GM23338 (cell line): ENCODE results near the gene L3HYPDH. TPM values are rescaled to one million over a fixed set of nuclear protein-coding genes. Genes with fewer than 3 reads are reported as not detected.

Experiments used
- ATAC-seq: fragments of 200-7000 bp; cut with Tn5 transposase; 3 replicates; pipeline ENCODE4 v1.9.1; 2020
- DNase-seq: peaks from one replicate; pipeline ENCODE4 v3.0.0-alpha.2; 2015; ENCODE audit warnings: low spot score
- H2AFZ ChIP-seq: fragments of 200-600 bp; sonication (generic); 2 replicates; pipeline ENCODE4 v1.8.0; 2016; ENCODE audit warnings: antibody characterized with exemption, mild to moderate bottlenecking, moderate library complexity
- H3F3A ChIP-seq: fragments of 200-600 bp; sonication (generic); replicated peaks from 2 replicates; pipeline ENCODE4 v1.8.0; 2017; ENCODE audit warnings: antibody characterized with exemption, mixed run types, low read depth
- H3K27ac ChIP-seq: fragments of 200-600 bp; sonication (generic); 2 replicates; pipeline ENCODE4 v1.6.1; 2016; ENCODE audit warnings: low read depth
- H3K27me3 ChIP-seq: fragments of 200-600 bp; sonication (generic); 2 replicates; pipeline ENCODE4 v1.8.0; 2016; ENCODE audit warnings: mild to moderate bottlenecking, mixed run types, moderate library complexity; ENCODE audit not compliant: insufficient read depth
- H3K36me3 ChIP-seq: fragments of 200-600 bp; sonication (generic); 2 replicates; pipeline ENCODE4 v1.8.0; 2016; ENCODE audit warnings: mild to moderate bottlenecking; ENCODE audit not compliant: insufficient read depth
- H3K4me1 ChIP-seq: fragments of 200-600 bp; sonication (generic); 2 replicates; pipeline ENCODE4 v1.8.0; 2016; ENCODE audit warnings: mild to moderate bottlenecking, moderate library complexity; ENCODE audit not compliant: insufficient read depth
- H3K4me2 ChIP-seq: fragments of 200-600 bp; sonication (generic); 2 replicates; pipeline ENCODE4 v1.7.1; 2017; ENCODE audit warnings: mixed run types
- H3K4me3 ChIP-seq: fragments of 200-600 bp; sonication (generic); 2 replicates; pipeline ENCODE4 v1.6.1; 2016; ENCODE audit warnings: mixed run types
- H3K79me2 ChIP-seq: fragments of 200-600 bp; sonication (generic); replicated peaks from 2 replicates; pipeline ENCODE4 v1.8.0; 2017; ENCODE audit warnings: mild to moderate bottlenecking; ENCODE audit not compliant: insufficient read depth
- H3K9me2 ChIP-seq: fragments of 200-600 bp; sonication (generic); 2 replicates; pipeline ENCODE4 v1.8.0; 2017; ENCODE audit not compliant: insufficient read depth
- H4K20me1 ChIP-seq: fragments of 200-600 bp; sonication (generic); replicated peaks from 2 replicates; pipeline ENCODE4 v1.8.0; 2017; ENCODE audit warnings: mild to moderate bottlenecking; ENCODE audit not compliant: insufficient read depth
- H3K27ac Mint-ChIP-seq: 2 replicates; pipeline ENCODE4 v1.8.0; 2020; ENCODE audit warnings: inconsistent platforms, mild to moderate bottlenecking, moderate library complexity, mixed read lengths
- H3K27me3 Mint-ChIP-seq: 3 replicates; pipeline ENCODE4 v1.8.0; 2022; ENCODE audit warnings: low read depth, mild to moderate bottlenecking, moderate library complexity, mixed read lengths, inconsistent platforms; ENCODE audit not compliant: insufficient read depth, poor library complexity
- H3K36me3 Mint-ChIP-seq: 3 replicates; pipeline ENCODE4 v1.8.0; 2021; ENCODE audit warnings: low read depth, mild to moderate bottlenecking, inconsistent platforms, moderate library complexity, mixed read lengths
- H3K4me1 Mint-ChIP-seq: 3 replicates; pipeline ENCODE4 v1.8.0; 2020; ENCODE audit warnings: mild to moderate bottlenecking, inconsistent platforms, mixed read lengths
- H3K4me3 Mint-ChIP-seq: 3 replicates; pipeline ENCODE4 v1.8.0; 2021; ENCODE audit warnings: moderate library complexity, mild to moderate bottlenecking, inconsistent platforms, mixed read lengths
- H3K9me3 Mint-ChIP-seq: 3 replicates; pipeline ENCODE4 v1.8.0; 2020; ENCODE audit warnings: moderate library complexity, mild to moderate bottlenecking, inconsistent platforms, mixed read lengths
- CREB1 ChIP-seq: fragments of 250-450 bp; sonication (Bioruptor Pico); IDR thresholded peaks from 2 replicates; pipeline ENCODE4 v1.5.0; 2020; ENCODE audit warnings: low read depth, mild to moderate bottlenecking, moderate library complexity
- EZH2 ChIP-seq: fragments of 200-600 bp; sonication (generic); IDR thresholded peaks from one replicate; pipeline ENCODE4 v1.8.0; 2017; ENCODE audit warnings: antibody characterized with exemption, mild to moderate bottlenecking, low read depth; ENCODE audit not compliant: unreplicated experiment
- JUNB ChIP-seq: IDR thresholded peaks from one replicate; pipeline ENCODE4 v1.6.1; 2016; ENCODE audit warnings: antibody characterized with exemption; ENCODE audit not compliant: unreplicated experiment
- NANOG ChIP-seq: IDR thresholded peaks from 2 replicates; pipeline ENCODE4 v1.6.1; 2016; ENCODE audit warnings: antibody characterized with exemption, borderline replicate concordance
- POLR2AphosphoS5 ChIP-seq: IDR thresholded peaks from 2 replicates; pipeline ENCODE4 v1.6.1; 2016; ENCODE audit warnings: antibody characterized with exemption, low read depth
- STAT1 ChIP-seq: IDR thresholded peaks from one replicate; pipeline ENCODE4 v1.6.1; 2016; ENCODE audit warnings: antibody characterized with exemption; ENCODE audit not compliant: unreplicated experiment
- ZNF114 ChIP-seq: fragments of 250-450 bp; sonication (Bioruptor Pico); IDR thresholded peaks from 2 replicates; pipeline ENCODE4 v1.5.0; 2020; ENCODE audit warnings: mild to moderate bottlenecking, moderate library complexity
- polyA plus RNA-seq: library from polyadenylated mRNA; unstranded; fragments of >200 nt; fragmentation: Nextera tagmentation; extraction: Ambion mirVana; gene quantifications from 2 replicates; pipeline ENCODE4 v1.2.1, GENCODE V29; 2016
- total RNA-seq: library from RNA; depleted of rRNA; stranded (reverse); fragments of >200 nt; shearing (Covaris generic); gene quantifications from 2 replicates; pipeline ENCODE4 v1.2.3, GENCODE V29; 2014
- TF ChIP-seq, protein P1 (sequence below): IDR thresholded peaks from 2 replicates; pipeline ENCODE4 v1.6.1; 2016; ENCODE audit warnings: antibody characterized with exemption
- TF ChIP-seq, protein P2 (sequence below), 2 experiments: fragments of 200-600 bp in 1 of 2; sonication (generic) in 1 of 2; conservative IDR thresholded peaks; 2 replicates each; pipeline versions ENCODE4 v1.5.1 to v1.6.1; 2016 to 2017; ENCODE audit warnings: antibody characterized with exemption in 2 of 2, low read depth in 2 of 2, mild to moderate bottlenecking in 2 of 2, moderate library complexity in 1 of 2
- TF ChIP-seq, protein P3 (sequence below): IDR thresholded peaks from one replicate; pipeline ENCODE4 v1.6.1; 2018; ENCODE audit warnings: antibody characterized with exemption; ENCODE audit not compliant: unreplicated experiment
- TF ChIP-seq, protein P4 (sequence below): fragments of 250-450 bp; sonication (Bioruptor Pico); IDR thresholded peaks from 2 replicates; pipeline ENCODE4 v1.5.0; 2020; ENCODE audit warnings: mild to moderate bottlenecking, moderate library complexity

L3HYPDH gene
- total and polyA plus RNA-seq, 2 experiments from 2014 or later, result 18.6 to 24.8 TPM

DNA sequence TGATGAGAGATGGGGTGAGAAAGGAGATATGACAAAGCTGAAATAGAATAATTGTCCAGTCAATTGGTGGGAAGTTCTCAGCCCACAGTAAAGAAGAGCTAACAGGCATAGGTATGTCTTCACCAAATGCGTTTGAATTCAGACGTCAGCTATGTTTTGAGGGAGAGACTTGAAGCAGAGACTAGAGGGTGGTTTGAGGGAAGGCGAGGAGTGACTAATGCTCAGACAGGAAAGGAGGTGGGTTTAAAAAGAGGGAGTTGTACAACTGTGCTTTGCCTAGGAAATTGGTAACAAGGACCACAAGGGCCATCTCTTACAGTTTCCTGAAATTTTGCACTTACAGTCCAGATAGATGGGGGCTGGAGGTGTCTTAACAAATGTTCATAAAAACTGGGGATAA is 6.5 kb upstream of the L3HYPDH start (continued):
- TF ChIP-seq, protein P1, sequence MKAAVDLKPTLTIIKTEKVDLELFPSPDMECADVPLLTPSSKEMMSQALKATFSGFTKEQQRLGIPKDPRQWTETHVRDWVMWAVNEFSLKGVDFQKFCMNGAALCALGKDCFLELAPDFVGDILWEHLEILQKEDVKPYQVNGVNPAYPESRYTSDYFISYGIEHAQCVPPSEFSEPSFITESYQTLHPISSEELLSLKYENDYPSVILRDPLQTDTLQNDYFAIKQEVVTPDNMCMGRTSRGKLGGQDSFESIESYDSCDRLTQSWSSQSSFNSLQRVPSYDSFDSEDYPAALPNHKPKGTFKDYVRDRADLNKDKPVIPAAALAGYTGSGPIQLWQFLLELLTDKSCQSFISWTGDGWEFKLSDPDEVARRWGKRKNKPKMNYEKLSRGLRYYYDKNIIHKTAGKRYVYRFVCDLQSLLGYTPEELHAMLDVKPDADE, result no peak
- TF ChIP-seq STAT1, result no peak
- TF ChIP-seq, protein P2, sequence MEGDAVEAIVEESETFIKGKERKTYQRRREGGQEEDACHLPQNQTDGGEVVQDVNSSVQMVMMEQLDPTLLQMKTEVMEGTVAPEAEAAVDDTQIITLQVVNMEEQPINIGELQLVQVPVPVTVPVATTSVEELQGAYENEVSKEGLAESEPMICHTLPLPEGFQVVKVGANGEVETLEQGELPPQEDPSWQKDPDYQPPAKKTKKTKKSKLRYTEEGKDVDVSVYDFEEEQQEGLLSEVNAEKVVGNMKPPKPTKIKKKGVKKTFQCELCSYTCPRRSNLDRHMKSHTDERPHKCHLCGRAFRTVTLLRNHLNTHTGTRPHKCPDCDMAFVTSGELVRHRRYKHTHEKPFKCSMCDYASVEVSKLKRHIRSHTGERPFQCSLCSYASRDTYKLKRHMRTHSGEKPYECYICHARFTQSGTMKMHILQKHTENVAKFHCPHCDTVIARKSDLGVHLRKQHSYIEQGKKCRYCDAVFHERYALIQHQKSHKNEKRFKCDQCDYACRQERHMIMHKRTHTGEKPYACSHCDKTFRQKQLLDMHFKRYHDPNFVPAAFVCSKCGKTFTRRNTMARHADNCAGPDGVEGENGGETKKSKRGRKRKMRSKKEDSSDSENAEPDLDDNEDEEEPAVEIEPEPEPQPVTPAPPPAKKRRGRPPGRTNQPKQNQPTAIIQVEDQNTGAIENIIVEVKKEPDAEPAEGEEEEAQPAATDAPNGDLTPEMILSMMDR (conservative IDR thresholded peaks at IDR 0.05; ENCODE audit: low read depth in 2 of 2), result no peak
- no peak for TF ChIP-seq CREB1 (CRISPR knock-in tag)
- TF ChIP-seq, protein P3, sequence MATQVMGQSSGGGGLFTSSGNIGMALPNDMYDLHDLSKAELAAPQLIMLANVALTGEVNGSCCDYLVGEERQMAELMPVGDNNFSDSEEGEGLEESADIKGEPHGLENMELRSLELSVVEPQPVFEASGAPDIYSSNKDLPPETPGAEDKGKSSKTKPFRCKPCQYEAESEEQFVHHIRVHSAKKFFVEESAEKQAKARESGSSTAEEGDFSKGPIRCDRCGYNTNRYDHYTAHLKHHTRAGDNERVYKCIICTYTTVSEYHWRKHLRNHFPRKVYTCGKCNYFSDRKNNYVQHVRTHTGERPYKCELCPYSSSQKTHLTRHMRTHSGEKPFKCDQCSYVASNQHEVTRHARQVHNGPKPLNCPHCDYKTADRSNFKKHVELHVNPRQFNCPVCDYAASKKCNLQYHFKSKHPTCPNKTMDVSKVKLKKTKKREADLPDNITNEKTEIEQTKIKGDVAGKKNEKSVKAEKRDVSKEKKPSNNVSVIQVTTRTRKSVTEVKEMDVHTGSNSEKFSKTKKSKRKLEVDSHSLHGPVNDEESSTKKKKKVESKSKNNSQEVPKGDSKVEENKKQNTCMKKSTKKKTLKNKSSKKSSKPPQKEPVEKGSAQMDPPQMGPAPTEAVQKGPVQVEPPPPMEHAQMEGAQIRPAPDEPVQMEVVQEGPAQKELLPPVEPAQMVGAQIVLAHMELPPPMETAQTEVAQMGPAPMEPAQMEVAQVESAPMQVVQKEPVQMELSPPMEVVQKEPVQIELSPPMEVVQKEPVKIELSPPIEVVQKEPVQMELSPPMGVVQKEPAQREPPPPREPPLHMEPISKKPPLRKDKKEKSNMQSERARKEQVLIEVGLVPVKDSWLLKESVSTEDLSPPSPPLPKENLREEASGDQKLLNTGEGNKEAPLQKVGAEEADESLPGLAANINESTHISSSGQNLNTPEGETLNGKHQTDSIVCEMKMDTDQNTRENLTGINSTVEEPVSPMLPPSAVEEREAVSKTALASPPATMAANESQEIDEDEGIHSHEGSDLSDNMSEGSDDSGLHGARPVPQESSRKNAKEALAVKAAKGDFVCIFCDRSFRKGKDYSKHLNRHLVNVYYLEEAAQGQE, result no peak
- TF ChIP-seq ZNF114, result no peak
- TF ChIP-seq POLR2AphosphoS5, result no peak
- no peak for TF ChIP-seq NANOG
- TF ChIP-seq EZH2, result no peak

DNA sequence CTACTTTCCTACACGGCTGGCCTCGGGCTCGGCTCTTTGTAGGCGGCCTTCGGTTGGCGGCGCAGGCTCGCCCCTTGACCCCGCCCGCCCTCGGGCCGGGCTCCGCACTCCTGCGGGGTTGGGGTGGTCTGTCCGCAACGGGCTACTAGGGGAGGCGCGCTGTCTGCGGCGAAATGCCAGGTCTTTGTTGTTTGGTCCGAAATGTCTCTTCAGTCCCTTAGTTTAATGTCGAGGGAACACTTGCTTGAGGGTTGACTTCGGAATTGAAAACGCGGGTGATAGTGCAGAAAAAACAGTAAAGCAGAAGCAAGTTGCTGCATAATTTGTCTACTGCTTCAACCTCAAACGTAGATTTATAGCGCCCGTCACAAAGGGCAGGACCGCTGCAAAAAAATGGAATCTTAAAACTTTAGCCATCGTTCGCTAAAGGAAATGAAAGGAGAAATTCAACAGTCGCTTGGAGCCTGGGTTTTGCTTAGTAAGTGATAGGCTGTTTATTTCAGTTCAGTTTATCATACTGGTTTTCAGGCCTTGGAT is 499 bp upstream of the L3HYPDH start:
- Mint-ChIP-seq H3K9me3 (no peaks in the 10 kb centered on the region), H3K27ac (peak overlapping the region; percentile 97), H3K4me3 (peak overlapping the region; percentile 98), H3K27me3 (peaks cover 2% of the 10 kb centered on the region), H3K4me1 (peaks cover 21% of the 10 kb centered on the region), H3K36me3 (peaks cover 21% of the 10 kb centered on the region)
- ATAC-seq (peak; percentile 70), DNase-seq (no peak)
- Histone ChIP-seq H3K27me3 (no peaks in the 10 kb centered on the region; the same call in 1 of the 2 replicates), H3K9me2 (no peaks in the 10 kb centered on the region), H3K79me2 (peaks cover 51% of the 10 kb centered on the region), H3K27ac (peak overlapping the region; percentile 81), H3F3A (no peaks in the 10 kb centered on the region), H4K20me1 (peaks cover 12% of the 10 kb centered on the region; the same call in 1 of the 2 replicates), H3K4me2 (peak overlapping the region; percentile 75), H3K4me1 (peaks cover 9% of the 10 kb centered on the region), H3K36me3 (peaks cover 16% of the 10 kb centered on the region; the same call in 1 of the 2 replicates), H3K4me3 (peak overlapping the region; percentile 80), H2AFZ (peak overlapping the region; percentile 78; the same call in 1 of the 2 replicates)
- TF ChIP-seq JUNB, result no peak
- TF ChIP-seq, protein P4, sequence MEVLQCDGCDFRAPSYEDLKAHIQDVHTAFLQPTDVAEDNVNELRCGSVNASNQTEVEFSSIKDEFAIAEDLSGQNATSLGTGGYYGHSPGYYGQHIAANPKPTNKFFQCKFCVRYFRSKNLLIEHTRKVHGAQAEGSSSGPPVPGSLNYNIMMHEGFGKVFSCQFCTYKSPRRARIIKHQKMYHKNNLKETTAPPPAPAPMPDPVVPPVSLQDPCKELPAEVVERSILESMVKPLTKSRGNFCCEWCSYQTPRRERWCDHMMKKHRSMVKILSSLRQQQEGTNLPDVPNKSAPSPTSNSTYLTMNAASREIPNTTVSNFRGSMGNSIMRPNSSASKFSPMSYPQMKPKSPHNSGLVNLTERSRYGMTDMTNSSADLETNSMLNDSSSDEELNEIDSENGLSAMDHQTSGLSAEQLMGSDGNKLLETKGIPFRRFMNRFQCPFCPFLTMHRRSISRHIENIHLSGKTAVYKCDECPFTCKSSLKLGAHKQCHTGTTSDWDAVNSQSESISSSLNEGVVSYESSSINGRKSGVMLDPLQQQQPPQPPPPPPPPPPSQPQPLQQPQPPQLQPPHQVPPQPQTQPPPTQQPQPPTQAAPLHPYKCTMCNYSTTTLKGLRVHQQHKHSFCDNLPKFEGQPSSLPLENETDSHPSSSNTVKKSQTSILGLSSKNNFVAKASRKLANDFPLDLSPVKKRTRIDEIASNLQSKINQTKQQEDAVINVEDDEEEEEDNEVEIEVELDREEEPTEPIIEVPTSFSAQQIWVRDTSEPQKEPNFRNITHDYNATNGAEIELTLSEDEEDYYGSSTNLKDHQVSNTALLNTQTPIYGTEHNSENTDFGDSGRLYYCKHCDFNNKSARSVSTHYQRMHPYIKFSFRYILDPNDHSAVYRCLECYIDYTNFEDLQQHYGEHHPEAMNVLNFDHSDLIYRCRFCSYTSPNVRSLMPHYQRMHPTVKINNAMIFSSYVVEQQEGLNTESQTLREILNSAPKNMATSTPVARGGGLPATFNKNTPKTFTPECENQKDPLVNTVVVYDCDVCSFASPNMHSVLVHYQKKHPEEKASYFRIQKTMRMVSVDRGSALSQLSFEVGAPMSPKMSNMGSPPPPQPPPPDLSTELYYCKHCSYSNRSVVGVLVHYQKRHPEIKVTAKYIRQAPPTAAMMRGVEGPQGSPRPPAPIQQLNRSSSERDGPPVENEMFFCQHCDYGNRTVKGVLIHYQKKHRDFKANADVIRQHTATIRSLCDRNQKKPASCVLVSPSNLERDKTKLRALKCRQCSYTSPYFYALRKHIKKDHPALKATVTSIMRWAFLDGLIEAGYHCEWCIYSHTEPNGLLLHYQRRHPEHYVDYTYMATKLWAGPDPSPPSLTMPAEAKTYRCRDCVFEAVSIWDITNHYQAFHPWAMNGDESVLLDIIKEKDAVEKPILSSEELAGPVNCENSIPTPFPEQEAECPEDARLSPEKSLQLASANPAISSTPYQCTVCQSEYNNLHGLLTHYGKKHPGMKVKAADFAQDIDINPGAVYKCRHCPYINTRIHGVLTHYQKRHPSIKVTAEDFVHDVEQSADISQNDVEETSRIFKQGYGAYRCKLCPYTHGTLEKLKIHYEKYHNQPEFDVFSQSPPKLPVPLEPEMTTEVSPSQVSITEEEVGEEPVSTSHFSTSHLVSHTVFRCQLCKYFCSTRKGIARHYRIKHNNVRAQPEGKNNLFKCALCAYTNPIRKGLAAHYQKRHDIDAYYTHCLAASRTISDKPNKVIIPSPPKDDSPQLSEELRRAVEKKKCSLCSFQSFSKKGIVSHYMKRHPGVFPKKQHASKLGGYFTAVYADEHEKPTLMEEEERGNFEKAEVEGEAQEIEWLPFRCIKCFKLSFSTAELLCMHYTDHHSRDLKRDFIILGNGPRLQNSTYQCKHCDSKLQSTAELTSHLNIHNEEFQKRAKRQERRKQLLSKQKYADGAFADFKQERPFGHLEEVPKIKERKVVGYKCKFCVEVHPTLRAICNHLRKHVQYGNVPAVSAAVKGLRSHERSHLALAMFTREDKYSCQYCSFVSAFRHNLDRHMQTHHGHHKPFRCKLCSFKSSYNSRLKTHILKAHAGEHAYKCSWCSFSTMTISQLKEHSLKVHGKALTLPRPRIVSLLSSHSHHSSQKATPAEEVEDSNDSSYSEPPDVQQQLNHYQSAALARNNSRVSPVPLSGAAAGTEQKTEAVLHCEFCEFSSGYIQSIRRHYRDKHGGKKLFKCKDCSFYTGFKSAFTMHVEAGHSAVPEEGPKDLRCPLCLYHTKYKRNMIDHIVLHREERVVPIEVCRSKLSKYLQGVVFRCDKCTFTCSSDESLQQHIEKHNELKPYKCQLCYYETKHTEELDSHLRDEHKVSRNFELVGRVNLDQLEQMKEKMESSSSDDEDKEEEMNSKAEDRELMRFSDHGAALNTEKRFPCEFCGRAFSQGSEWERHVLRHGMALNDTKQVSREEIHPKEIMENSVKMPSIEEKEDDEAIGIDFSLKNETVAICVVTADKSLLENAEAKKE, result no peak
- no peak for TF ChIP-seq CREB1 (CRISPR knock-in tag)
